Osteoblast (primary cell): ENCODE data around the gene ALKBH8. TPM values are rescaled to one million over a fixed set of nuclear protein-coding genes. Genes with fewer than 3 reads are reported as not detected.

Experiments used
- DNase-seq: peaks from one replicate; pipeline ENCODE4 v3.0.0; 2011; ENCODE audit warnings: low spot score, mixed read lengths; ENCODE audit not compliant: insufficient read length; ENCODE audit errors: missing footprints
- H2AFZ ChIP-seq: 2 replicates; pipeline ENCODE4 v1.6.0; 2011; ENCODE audit warnings: mild to moderate bottlenecking, low read length
- H3K27ac ChIP-seq: 2 replicates; pipeline ENCODE4 v1.5.1; 2011; ENCODE audit warnings: mild to moderate bottlenecking, low read depth, low read length, moderate library complexity
- H3K27me3 ChIP-seq: 2 replicates; pipeline ENCODE4 v1.6.0; 2012; ENCODE audit warnings: mild to moderate bottlenecking, control low read depth, inconsistent platforms, low read length, moderate library complexity; ENCODE audit not compliant: insufficient read depth
- H3K36me3 ChIP-seq: 2 replicates; pipeline ENCODE4 v1.5.1; 2011; ENCODE audit warnings: mild to moderate bottlenecking, low read length, control low read depth, moderate library complexity; ENCODE audit not compliant: insufficient read depth
- H3K4me1 ChIP-seq: 2 replicates; pipeline ENCODE4 v1.5.1; 2011; ENCODE audit warnings: mild to moderate bottlenecking, low read length, control low read depth, moderate library complexity; ENCODE audit not compliant: insufficient read depth
- H3K4me2 ChIP-seq: 2 replicates; pipeline ENCODE4 v1.6.0; 2011; ENCODE audit warnings: mild to moderate bottlenecking, low read length; ENCODE audit not compliant: insufficient read depth
- H3K4me3 ChIP-seq: fragments of 200-600 bp; sonication (generic); 3 replicates; pipeline ENCODE4 v1.5.1; 2012; ENCODE audit warnings: mild to moderate bottlenecking, low read length, inconsistent platforms; ENCODE audit not compliant: insufficient read depth
- H3K79me2 ChIP-seq: 2 replicates; pipeline ENCODE4 v1.6.0; 2012; ENCODE audit warnings: mild to moderate bottlenecking, low read length, control low read depth, inconsistent platforms; ENCODE audit not compliant: insufficient read depth
- H3K9me3 ChIP-seq: 2 replicates; pipeline ENCODE4 v1.5.1; 2011; ENCODE audit warnings: low read depth, low read length, control low read depth
- H4K20me1 ChIP-seq: 2 replicates; pipeline ENCODE4 v1.6.0; 2012; ENCODE audit warnings: mild to moderate bottlenecking, low read length, control low read depth; ENCODE audit not compliant: insufficient read depth
- total RNA-seq: library from RNA; depleted of rRNA; stranded (reverse); fragments of >200 nt; gene quantifications from 2 replicates; pipeline ENCODE4 v1.2.3, GENCODE V29; 2012
- TF ChIP-seq, protein P1 (sequence below): IDR thresholded peaks from 2 replicates; pipeline ENCODE4 v1.5.1; 2011; ENCODE audit warnings: mild to moderate bottlenecking, low read depth, low read length, moderate library complexity; ENCODE audit errors: extremely low read depth

Gene ALKBH8
- total RNA-seq, 1 donor: 6.2 TPM

DNA sequence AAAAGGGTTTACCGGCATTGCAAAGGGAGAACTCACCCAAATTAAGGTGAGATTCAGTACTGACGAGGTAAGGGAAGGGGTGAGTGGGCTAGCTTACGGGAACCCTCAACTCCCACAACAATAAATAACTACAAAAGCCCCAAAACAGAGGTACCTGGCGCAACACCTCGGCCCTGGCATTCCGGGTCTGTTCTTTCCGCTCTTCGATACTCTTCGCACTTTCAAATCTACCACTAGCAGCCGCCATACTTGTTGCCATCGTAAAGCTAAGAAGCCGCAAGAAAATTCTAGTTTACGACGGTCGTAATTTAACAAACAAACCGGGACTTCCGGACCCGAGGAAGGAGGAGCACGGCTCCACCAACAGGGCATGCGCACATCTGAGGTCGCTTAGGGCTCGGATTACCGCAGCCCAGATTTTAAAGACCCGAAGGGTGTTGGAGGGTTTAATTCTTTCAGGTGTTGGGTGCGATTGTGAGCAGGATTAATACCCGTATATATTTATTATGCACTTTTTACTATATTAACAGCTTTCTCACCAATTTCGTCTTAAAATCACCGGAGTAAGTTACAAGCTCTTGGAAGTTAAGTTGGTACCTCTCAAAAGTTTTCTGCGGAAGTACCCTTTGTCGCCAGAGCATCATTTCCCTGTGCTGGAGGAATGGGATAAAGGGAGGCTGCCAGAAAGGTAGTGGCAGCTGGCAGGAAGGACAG lies 107.8 kb downstream of the ALKBH8 start, which contains the start of gene CWF19L2:
Gene CWF19L2 (minus strand): TSS at position 268 of the 714 bp plus-strand sequence. CDS start 9 bp downstream, at position 259.
- TF ChIP-seq, protein P1, sequence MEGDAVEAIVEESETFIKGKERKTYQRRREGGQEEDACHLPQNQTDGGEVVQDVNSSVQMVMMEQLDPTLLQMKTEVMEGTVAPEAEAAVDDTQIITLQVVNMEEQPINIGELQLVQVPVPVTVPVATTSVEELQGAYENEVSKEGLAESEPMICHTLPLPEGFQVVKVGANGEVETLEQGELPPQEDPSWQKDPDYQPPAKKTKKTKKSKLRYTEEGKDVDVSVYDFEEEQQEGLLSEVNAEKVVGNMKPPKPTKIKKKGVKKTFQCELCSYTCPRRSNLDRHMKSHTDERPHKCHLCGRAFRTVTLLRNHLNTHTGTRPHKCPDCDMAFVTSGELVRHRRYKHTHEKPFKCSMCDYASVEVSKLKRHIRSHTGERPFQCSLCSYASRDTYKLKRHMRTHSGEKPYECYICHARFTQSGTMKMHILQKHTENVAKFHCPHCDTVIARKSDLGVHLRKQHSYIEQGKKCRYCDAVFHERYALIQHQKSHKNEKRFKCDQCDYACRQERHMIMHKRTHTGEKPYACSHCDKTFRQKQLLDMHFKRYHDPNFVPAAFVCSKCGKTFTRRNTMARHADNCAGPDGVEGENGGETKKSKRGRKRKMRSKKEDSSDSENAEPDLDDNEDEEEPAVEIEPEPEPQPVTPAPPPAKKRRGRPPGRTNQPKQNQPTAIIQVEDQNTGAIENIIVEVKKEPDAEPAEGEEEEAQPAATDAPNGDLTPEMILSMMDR: no peak
- peak; percentile 80 for DNase-seq
- H3K36me3 ChIP-seq: peaks cover 16% of the 10 kb centered on the region
- peak within 1 kb of the TSS; percentile 79 for H3K4me3 ChIP-seq
- no peaks in the 10 kb centered on the region for H4K20me1 ChIP-seq
- H3K27ac ChIP-seq: peak within 1 kb of the TSS; percentile 49
- peaks cover 12% of the 10 kb centered on the region for H3K4me1 ChIP-seq
- H3K9me3 ChIP-seq: no peaks in the 10 kb centered on the region
- H3K79me2 ChIP-seq: peaks cover 18% of the 10 kb centered on the region
- H3K27me3 ChIP-seq: no peaks in the 10 kb centered on the region
- peak within 1 kb of the TSS; percentile 97 for H3K4me2 ChIP-seq
- H2AFZ ChIP-seq: peak within 1 kb of the TSS; percentile 95

DNA sequence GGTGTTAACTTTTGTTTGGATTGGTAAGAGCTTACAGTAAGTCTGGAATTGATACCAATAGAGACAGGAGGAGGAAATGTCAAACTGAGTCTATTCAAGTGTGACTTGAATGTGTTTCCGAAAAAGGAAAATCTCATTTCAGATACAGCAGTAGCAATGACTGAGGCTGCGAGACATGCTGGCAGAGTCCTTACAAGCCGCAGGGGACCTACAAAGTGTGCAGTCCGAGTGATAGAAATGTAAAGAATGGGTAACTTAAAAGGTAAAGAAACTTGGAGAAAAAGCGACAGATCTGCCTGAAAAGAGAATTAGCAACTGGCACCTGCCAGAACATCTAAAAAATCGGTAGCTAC lies 108.4 kb downstream of the ALKBH8 start:
- peak overlapping the region; percentile 49 for H3K27ac ChIP-seq

GRCh38 chr11:107453594-107454286 lies 111.8 kb downstream of the ALKBH8 start:
- Histone ChIP-seq H3K4me3 (no peak overlapping the region), H3K27ac (no peak overlapping the region), H3K27me3 (no peaks in the 10 kb centered on the region), H2AFZ (no peak overlapping the region), H3K79me2 (peaks cover 18% of the 10 kb centered on the region), H3K36me3 (peaks cover 20% of the 10 kb centered on the region), H3K4me1 (peaks cover 12% of the 10 kb centered on the region), H3K9me3 (no peaks in the 10 kb centered on the region), H3K4me2 (no peak overlapping the region), H4K20me1 (no peaks in the 10 kb centered on the region)
- TF ChIP-seq, protein P1: no peak
- no peak for DNase-seq

More for the DNA sequence above, 108.4 kb downstream of the ALKBH8 start:
- H3K4me1 ChIP-seq: peaks cover 12% of the 10 kb centered on the region
- TF ChIP-seq, protein P1: no peak
- no peaks in the 10 kb centered on the region for H4K20me1 ChIP-seq
- H3K79me2 ChIP-seq: peaks cover 18% of the 10 kb centered on the region
- no peaks in the 10 kb centered on the region for H3K27me3 ChIP-seq
- peak overlapping the region; percentile 95 for H2AFZ ChIP-seq
- H3K36me3 ChIP-seq: peaks cover 20% of the 10 kb centered on the region
- H3K9me3 ChIP-seq: no peaks in the 10 kb centered on the region
- DNase-seq: no peak
- peak overlapping the region; percentile 97 for H3K4me2 ChIP-seq
- peak overlapping the region; percentile 79 for H3K4me3 ChIP-seq

Other genes starting within 250 kb of the ALKBH8 start
- gene CWF19L2, start 107.9 kb downstream of the ALKBH8 start, total RNA-seq: 10.9 and 13.3 TPM in 2 replicates
- under 0.01 TPM in 2 replicates for gene ELMOD1, start 25.4 kb upstream of the ALKBH8 start, total RNA-seq
- gene SLN, start 146.3 kb upstream of the ALKBH8 start, total RNA-seq: not detected in 2 replicates